ENCODE data around the gene NMNAT2.

DNA sequence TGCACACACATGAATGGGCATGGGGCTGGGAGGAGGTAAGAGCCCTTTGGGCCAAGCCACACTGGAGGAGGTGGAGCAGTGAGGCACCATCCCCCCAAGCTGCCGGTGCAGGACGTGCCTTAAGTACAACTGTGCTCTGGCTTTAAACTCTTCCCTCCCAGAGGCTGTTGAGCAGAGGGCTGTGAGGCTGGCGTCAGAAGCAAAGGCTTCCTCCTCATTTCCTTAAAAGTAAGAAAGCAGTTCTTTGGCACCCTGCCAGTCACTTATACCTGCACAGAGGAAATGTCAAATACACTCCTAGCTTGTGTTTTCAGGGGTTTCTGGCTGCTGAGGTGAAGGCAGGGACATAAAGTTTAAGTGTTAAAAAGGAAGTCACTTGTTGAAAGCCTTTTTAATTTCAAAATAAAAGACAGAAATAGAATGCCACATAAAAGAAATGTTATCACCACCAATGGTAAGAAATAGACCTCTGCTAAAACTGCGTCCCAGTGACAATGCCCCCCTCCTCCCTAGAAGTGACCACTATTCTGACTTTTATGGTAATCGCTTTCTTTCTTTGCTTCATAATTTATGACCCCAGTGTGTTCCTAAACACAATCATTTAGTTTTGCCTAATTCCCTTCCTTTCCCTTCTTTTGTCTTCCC is 199.1 kb downstream of the NMNAT2 start:
- TF ChIP-seq, protein P1, sequence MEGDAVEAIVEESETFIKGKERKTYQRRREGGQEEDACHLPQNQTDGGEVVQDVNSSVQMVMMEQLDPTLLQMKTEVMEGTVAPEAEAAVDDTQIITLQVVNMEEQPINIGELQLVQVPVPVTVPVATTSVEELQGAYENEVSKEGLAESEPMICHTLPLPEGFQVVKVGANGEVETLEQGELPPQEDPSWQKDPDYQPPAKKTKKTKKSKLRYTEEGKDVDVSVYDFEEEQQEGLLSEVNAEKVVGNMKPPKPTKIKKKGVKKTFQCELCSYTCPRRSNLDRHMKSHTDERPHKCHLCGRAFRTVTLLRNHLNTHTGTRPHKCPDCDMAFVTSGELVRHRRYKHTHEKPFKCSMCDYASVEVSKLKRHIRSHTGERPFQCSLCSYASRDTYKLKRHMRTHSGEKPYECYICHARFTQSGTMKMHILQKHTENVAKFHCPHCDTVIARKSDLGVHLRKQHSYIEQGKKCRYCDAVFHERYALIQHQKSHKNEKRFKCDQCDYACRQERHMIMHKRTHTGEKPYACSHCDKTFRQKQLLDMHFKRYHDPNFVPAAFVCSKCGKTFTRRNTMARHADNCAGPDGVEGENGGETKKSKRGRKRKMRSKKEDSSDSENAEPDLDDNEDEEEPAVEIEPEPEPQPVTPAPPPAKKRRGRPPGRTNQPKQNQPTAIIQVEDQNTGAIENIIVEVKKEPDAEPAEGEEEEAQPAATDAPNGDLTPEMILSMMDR (IDR thresholded peaks at IDR 0.05), result no peak
- TF ChIP-seq POLR2A (IDR thresholded peaks at IDR 0.05), result no peak

Data from adrenal gland (tissue), 5 donors.